Keratinocyte (primary cell): ENCODE data around the gene IGF2BP1.

Experiments used
- CTCF ChIP-seq, 3 experiments: IDR thresholded peaks in 1 of 3; conservative IDR thresholded peaks in 1 of 3; optimal IDR thresholded peaks in 1 of 3; 2 replicates in 2 of 3; 3 replicates in 1 of 3; pipeline versions ENCODE3 to v1.5.1; 2011; ENCODE audit warnings: low read length in 3 of 3, mild to moderate bottlenecking in 3 of 3, moderate library complexity in 2 of 3, control low read depth in 1 of 3, inconsistent platforms in 1 of 3; ENCODE audit not compliant: insufficient read depth in 2 of 3; ENCODE audit errors: extremely low read depth in 1 of 3
- EZH2 ChIP-seq: IDR thresholded peaks from one replicate; pipeline ENCODE4 v1.6.1; 2012; ENCODE audit warnings: inconsistent platforms, mild to moderate bottlenecking, low read length, moderate library complexity

GRCh38 chr17:49079840-49080663, 82.9 kb downstream of the IGF2BP1 start:
- TF ChIP-seq CTCF (optimal IDR thresholded peaks at IDR 0.05 in 1 of 3, IDR thresholded peaks at IDR 0.05 in 1 of 3, conservative IDR thresholded peaks at IDR 0.05 in 1 of 3; ENCODE audit: extremely low read depth in 1 of 3, insufficient read depth in 2 of 3, low read length in 3 of 3) (no peak), EZH2 (no peak)
